Adipose tissue (tissue), 3 donors: ENCODE results near the gene NAV2. TPM values are rescaled to one million over a fixed set of nuclear protein-coding genes. Genes with fewer than 3 reads are reported as not detected.

Experiments
- H3K27ac ChIP-seq: one replicate; pipeline ENCODE4 v1.5.1; 2013; ENCODE audit warnings: low read depth, low read length
- WGBS, 3 donors: extraction: QIAGEN DNeasy Blood & Tissue Kit; methylation state at CpG; one replicate each; pipeline ENCODE4 v1.1.7; 2013; 5-methylcytosine and 5-hydroxymethylcytosine counted together
- polyA plus RNA-seq, 3 donors: library from polyadenylated mRNA; stranded (reverse); fragments of 200-250 nt; gene quantifications; one replicate each; pipeline ENCODE4 v1.2.3, GENCODE V29; 2013
- donor health status: healthy with polysubstance abuse.
- donor health status: Bipolar disorder and iron deficiency.
- donor health status: healthy.

NAV2 gene
- polyA plus RNA-seq, 3 donors, result 3.9 to 5.1 (median 4.8) TPM

GRCh38 chr11:19974886-19975285 lies 262.2 kb downstream of the NAV2 start:
- no peak overlapping the region for H3K27ac ChIP-seq
- WGBS, 3 donors, result 92 to 94% (median 93%) methylated on average over 4 of the region's 4 CpGs

DNA sequence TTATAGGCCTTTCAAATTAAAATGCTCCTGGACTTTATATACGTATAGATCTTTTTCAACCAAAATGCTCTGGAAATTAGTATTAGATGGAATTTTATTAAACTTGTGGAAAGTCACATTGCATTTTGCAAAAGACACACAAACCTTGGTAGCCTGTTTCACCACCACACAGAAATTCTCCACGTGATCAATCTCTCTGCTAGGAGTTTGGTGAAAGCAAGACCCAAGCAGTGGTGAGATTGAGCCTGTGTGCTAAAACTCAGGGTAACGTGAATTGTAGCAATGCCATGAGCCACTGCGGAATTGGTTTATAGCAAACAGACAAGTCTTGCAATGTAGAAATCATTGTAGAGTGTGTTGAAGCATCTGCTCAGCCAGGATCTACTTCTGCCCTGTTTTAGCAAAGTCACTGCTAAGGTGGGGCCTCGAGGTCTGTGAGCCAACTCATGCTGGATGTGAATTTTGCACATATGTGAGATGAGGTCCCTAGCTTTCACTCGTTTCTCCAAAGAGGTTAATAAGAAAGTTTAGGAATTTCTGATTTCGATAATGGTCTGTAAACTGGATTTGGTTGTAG lies 262.9 kb downstream of the NAV2 start:
- H3K27ac ChIP-seq, result no peak overlapping the region
- 77 to 88% (median 83%) methylated on average over 6 to 7 of the region's 7 CpGs for WGBS, 3 donors

GRCh38 chr11:19976281-19976941 lies 263.8 kb downstream of the NAV2 start:
- H3K27ac ChIP-seq, result no peak overlapping the region
- WGBS, 3 donors, result 80 to 85% (median 82%) methylated on average over 7 of the region's 7 CpGs

- no peak overlapping the region for H3K27ac ChIP-seq
- WGBS, 3 donors, result 94 to 98% (median 95%) methylated on average over 9 of the region's 9 CpGs
These were observed 265.3 kb downstream of the NAV2 start for GRCh38 chr11:19977941-19978340.

GRCh38 chr11:19978668-19979518 lies 266.3 kb downstream of the NAV2 start:
- WGBS, 3 donors, result 85 to 92% (median 88%) methylated on average over 8 of the region's 8 CpGs
- no peak overlapping the region for H3K27ac ChIP-seq

GRCh38 chr11:19979519-19979845 lies 266.8 kb downstream of the NAV2 start:
- no peak overlapping the region for H3K27ac ChIP-seq
- WGBS, 3 donors, result 94 to 99% (median 98%) methylated on average over 5 of the region's 5 CpGs

- 18 to 62% (median 59%) methylated on average over 1 of the region's 1 CpG for WGBS, 3 donors
- H3K27ac ChIP-seq, result no peak overlapping the region
These were observed 267.8 kb downstream of the NAV2 start for GRCh38 chr11:19980388-19980787.

DNA sequence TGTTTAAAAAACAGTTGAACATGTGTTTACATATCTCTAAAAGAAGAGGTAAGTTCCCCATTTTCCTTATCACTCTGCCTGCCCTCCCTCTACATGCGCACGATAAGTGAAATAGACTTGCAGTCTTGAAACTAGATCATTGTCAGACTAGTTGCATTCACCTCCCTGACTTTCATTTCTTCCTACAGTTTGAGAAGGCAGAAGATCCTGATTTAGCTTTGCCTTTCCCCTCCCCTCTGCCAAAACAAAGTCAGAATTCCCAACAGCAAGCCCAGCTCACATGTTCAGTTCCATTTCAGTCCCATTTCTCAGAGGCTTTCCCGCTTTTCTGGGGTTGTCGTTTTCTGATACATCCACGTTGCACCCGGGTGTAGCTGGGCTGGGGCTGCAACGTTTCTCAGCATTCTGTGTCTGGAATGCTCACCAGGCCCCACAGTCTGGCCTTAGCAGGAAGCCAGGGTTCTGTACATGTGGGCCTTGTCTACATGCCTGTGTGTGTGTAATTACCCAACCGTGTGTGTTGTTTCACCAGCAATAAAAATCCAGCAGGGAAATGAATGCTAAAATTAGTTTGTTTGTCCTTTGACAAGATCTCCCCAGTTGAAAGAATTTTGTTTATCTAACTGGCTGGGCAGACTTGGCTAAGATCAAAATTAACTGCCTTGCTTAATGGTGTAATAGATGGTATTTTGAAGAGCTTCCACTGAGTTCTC lies 268.5 kb downstream of the NAV2 start:
- WGBS, 3 donors, result 28 to 61% (median 52%) methylated on average over 8 of the region's 8 CpGs
- no peak overlapping the region for H3K27ac ChIP-seq

GRCh38 chr11:19982774-19983495 lies 270.3 kb downstream of the NAV2 start:
- 83 to 90% (median 89%) methylated on average over 5 of the region's 5 CpGs for WGBS, 3 donors
- H3K27ac ChIP-seq, result no peak overlapping the region

DNA sequence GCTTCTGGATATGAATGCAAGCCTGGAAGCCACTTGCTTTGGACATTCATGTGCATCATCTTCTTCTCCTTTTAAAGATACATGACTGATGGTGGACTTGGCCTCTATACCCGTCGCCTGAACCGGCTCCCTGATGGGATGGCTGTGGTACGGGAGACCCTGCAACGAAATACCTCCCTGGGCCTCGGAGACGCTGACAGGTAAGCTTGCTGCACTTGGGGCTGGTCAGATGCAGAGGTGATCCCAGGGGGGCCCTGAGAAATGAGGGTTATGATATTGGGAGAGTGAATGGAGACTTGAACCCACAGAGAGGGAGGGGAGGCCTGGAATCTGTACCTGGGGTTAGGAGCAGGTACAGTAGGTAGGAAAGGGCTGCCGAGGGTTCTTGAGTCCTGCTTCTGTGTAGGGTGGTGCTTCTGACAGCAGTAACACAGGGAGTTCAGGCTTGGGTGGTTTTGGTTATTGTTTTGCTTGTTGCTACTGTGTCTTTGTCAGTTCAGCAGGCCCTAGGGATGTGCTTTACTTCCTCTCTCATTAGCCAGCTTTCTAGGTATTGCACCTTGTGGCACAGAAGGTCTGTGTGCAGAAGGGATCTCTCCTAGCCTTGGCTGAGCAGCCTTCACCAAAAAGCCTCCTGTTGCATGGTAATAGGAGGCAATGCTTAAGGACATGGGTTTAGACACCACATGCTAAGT lies 271.6 kb downstream of the NAV2 start:
- H3K27ac ChIP-seq, result no peak overlapping the region
- WGBS, 3 donors, result 95 to 97% (median 96%) methylated on average over 8 of the region's 8 CpGs

DNA sequence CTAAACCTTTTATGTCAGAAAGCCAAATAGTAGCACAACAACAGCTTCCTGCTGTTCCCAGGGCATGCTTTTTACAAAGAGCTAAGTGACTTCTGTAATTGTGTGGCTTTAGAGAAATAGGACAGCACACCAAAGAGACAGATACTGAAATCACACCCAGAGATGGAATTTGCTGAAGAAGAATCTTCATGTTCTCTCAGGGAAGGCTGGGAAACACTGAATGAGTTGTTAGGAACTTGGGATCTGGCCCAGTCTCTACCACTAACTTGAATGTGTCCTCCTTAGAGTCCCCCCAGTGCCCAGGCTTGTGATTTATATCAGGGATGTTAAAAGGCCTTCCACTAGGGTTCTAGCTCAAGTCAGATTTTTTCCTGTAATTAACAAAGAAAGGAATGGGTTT lies 272.5 kb downstream of the NAV2 start:
- no peak overlapping the region for H3K27ac ChIP-seq

DNA sequence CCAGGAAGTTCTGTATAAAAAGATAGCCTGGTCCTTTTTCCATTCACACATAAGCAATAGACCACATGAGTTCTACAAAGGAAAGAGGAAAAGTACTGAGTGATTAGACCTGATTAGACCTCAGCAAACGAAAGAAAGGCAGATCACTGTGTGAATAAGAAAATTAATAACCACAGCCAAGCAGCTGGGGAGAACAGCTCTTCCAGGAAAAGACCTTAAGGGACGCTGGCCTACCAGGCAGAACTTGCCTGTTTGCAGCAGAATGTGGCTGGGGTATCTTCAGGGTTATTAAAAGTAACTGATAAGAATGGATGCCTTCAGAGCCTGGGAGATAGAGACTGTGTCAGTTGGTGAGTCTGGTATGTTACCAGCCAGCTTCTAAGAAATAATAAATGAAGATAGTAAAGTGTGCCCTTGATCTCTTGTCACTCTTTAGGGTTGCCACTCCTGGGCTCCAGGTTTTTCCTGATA lies 274.7 kb downstream of the NAV2 start:
- 21 to 66% (median 50%) methylated on average over 2 of the region's 2 CpGs for WGBS, 3 donors
- no peak overlapping the region for H3K27ac ChIP-seq

- no peak overlapping the region for H3K27ac ChIP-seq
- WGBS, 3 donors, result 39 to 44% (median 44%) methylated on average over 2 of the region's 2 CpGs
These were observed 276.0 kb downstream of the NAV2 start for GRCh38 chr11:19988598-19988997.

DNA sequence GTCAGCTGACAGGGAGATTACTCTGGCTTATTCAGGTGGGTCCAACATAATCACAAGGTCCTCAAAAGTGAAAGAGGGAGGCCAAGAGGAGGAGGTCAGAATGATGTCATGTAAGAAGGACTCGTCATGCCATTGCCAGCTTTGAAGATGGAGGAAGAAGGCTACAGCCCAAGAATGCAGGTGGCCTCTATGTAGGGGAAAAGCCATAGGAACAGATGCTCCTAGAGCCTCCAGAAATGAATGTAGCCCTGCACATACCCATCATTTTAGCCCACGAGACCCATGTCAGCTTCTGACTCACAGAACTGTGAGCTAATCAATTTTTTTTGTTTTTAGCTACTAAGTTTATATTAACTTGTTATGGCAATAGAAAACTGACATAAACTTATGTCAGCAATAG lies 276.6 kb downstream of the NAV2 start:
- 83 to 97% (median 90%) methylated on average over 2 of the region's 2 CpGs for WGBS, 3 donors
- no peak overlapping the region for H3K27ac ChIP-seq

DNA sequence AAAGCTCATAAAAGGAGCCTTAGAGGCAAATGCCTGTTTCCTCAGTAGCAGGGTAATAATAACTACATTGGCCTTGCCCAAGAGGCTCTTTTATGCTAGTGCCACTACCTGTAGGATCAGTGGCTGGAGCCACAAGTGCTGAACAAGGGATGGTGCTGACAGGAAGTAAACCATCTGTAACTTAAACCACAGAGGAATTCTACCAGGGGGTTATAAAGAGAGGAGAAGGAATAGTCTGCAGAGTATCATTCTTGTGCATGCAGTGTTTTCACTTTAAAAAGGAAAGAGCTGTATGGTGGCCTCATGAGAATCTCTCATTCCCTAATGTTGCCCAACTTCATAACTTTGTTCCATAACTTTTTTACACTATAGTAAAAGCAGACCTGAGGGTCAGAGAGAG lies 279.5 kb downstream of the NAV2 start:
- H3K27ac ChIP-seq, result no peak overlapping the region

GRCh38 chr11:19992998-19993397 lies 280.4 kb downstream of the NAV2 start:
- no peak overlapping the region for H3K27ac ChIP-seq

DNA sequence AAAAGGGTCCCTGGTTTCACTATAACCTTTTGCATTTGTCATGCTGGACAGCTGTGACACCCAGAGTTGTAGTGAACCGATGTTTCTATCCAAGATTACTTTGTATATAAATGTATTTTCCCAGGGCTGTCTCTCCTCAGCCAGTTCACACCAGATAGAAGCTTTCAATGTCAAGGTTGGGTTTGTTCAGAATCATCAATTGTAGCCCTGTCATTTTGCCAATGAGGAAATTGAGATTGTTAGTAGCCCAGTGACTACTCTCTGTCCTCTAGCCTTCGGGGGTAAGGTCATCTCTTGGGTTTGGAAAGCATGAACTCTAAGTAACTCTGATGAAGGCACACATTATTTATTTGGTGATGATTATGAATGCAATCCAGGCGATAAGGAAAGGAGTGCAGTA lies 282.0 kb downstream of the NAV2 start:
- WGBS, 3 donors, result 52 to 88% (median 83%) methylated on average over 3 of the region's 3 CpGs
- H3K27ac ChIP-seq, result no peak overlapping the region

- no peak overlapping the region for H3K27ac ChIP-seq
- WGBS, 3 donors, result 71 to 86% (median 82%) methylated on average over 4 of the region's 4 CpGs
These were observed 282.5 kb downstream of the NAV2 start for GRCh38 chr11:19995145-19995544.
